SK-N-SH (cell line): ENCODE data around the gene CCDC91. TPM values are rescaled to one million over a fixed set of nuclear protein-coding genes. Genes with fewer than 3 reads are reported as not detected.

Source experiments
- CTCF ChIA-PET: fragments of 300-600, 350-600 bp; formaldehyde crosslinking; extraction: SDS; loops from one replicate; lab custom pipeline; 2021; lab: Yijun Ruan, JAX
- POLR2A ChIA-PET: fragments of 350-600 bp; sonication (Branson Sonifier 250); formaldehyde crosslinking; extraction: SDS; loops from one replicate; lab custom pipeline; 2020; ENCODE audit warnings: antibody characterized with exemption, inconsistent platforms; lab: Yijun Ruan, JAX
- DNase-seq: peaks from one replicate; pipeline ENCODE4 v3.0.0; 2012
- H2AFZ ChIP-seq: fragments of 200-600 bp; sonication (generic); 2 replicates; pipeline ENCODE4 v1.8.1; 2016; ENCODE audit warnings: antibody characterized with exemption, mild to moderate bottlenecking, low read depth
- H3F3A ChIP-seq: fragments of 200-600 bp; sonication (generic); replicated peaks from 2 replicates; pipeline ENCODE3; 2016; ENCODE audit warnings: antibody characterized with exemption, mild to moderate bottlenecking; ENCODE audit not compliant: insufficient read depth
- H3K27ac ChIP-seq, 2 experiments: fragments of 200-500 bp in 1 of 2; fragments of 200-600 bp in 1 of 2; sonication (Bioruptor generic) in 1 of 2; sonication (generic), shearing (Covaris generic) in 1 of 2; 2 replicates each; pipeline versions ENCODE4 v1.5.1 to v1.6.1; 2014 to 2016; ENCODE audit warnings: low read depth in 2 of 2, inconsistent platforms in 1 of 2, low read length in 1 of 2, mild to moderate bottlenecking in 1 of 2, mixed read lengths in 1 of 2
- H3K27me3 ChIP-seq: fragments of 200-600 bp; sonication (generic), shearing (Covaris generic); 2 replicates; pipeline ENCODE4 v1.6.1; 2016; ENCODE audit warnings: mixed run types; ENCODE audit not compliant: insufficient read depth
- H3K36me3 ChIP-seq, 2 experiments: fragments of 200-500 bp in 1 of 2; fragments of 200-600 bp in 1 of 2; sonication (Bioruptor generic) in 1 of 2; sonication (generic) in 1 of 2; replicated peaks in 1 of 2; 2 replicates each; pipeline versions ENCODE3 to v1.5.1; 2014 to 2016; ENCODE audit warnings: low read length in 1 of 2, mild to moderate bottlenecking in 1 of 2; ENCODE audit not compliant: insufficient read depth in 2 of 2, control insufficient read depth in 1 of 2
- H3K4me1 ChIP-seq, 2 experiments: fragments of 200-500 bp in 1 of 2; fragments of 200-600 bp in 1 of 2; sonication (Bioruptor generic) in 1 of 2; sonication (generic), shearing (Covaris generic) in 1 of 2; 2 replicates each; pipeline versions ENCODE4 v1.5.1 to v1.6.1; 2014 to 2016; ENCODE audit warnings: low read depth in 1 of 2, low read length in 1 of 2, mixed run types in 1 of 2; ENCODE audit not compliant: insufficient read depth in 2 of 2, control insufficient read depth in 1 of 2
- H3K4me2 ChIP-seq: fragments of 200-600 bp; sonication (generic), shearing (Covaris generic); 2 replicates; pipeline ENCODE4 v1.6.1; 2017; ENCODE audit warnings: mixed run types
- H3K4me3 ChIP-seq, 2 experiments: fragments of 200-500 bp in 1 of 2; fragments of 200-600 bp in 1 of 2; sonication (Bioruptor generic) in 1 of 2; sonication (generic), shearing (Covaris generic) in 1 of 2; 2 replicates each; pipeline versions ENCODE4 v1.5.1 to v1.8.1; 2014 to 2016; ENCODE audit warnings: low read depth in 2 of 2, inconsistent platforms in 1 of 2, low read length in 1 of 2, mild to moderate bottlenecking in 1 of 2, mixed read lengths in 1 of 2, moderate library complexity in 1 of 2
- H3K79me2 ChIP-seq: fragments of 200-600 bp; sonication (generic); 2 replicates; pipeline ENCODE4 v1.8.1; 2017; ENCODE audit warnings: mild to moderate bottlenecking; ENCODE audit not compliant: insufficient read depth
- H3K9ac ChIP-seq: fragments of 200-600 bp; sonication (generic); 2 replicates; pipeline ENCODE4 v1.6.1; 2017; ENCODE audit warnings: mixed run types
- H3K9me2 ChIP-seq: fragments of 200-600 bp; sonication (generic); 2 replicates; pipeline ENCODE4 v1.6.1; 2017; ENCODE audit warnings: mixed run types
- H3K9me3 ChIP-seq: fragments of 200-600 bp; sonication (generic); 2 replicates; pipeline ENCODE4 v1.6.1; 2017; ENCODE audit warnings: mixed run types, mild to moderate bottlenecking, moderate library complexity
- H4K20me1 ChIP-seq: fragments of 200-600 bp; sonication (generic); 2 replicates; pipeline ENCODE4 v1.6.1; 2017; ENCODE audit warnings: mild to moderate bottlenecking, mixed run types; ENCODE audit not compliant: insufficient read depth
- CTCF ChIP-seq: fragments of 200-600 bp; sonication (generic); IDR thresholded peaks from 2 replicates; pipeline ENCODE4 v1.6.1; 2017; ENCODE audit warnings: antibody characterized with exemption, mild to moderate bottlenecking, moderate library complexity
- EZH2phosphoT487 ChIP-seq: fragments of 200-600 bp; sonication (generic); IDR thresholded peaks from 2 replicates; pipeline ENCODE4 v1.6.1; 2017; ENCODE audit warnings: low read depth, mixed run types, mild to moderate bottlenecking, antibody characterized with exemption, moderate library complexity, borderline replicate concordance
- FOXJ3 ChIP-seq: sonication (generic); formaldehyde crosslinking; IDR thresholded peaks from 2 replicates; pipeline ENCODE4 v1.5.1; 2020; ENCODE audit warnings: mild to moderate bottlenecking, missing genetic modification reagents
- FOXM1 ChIP-seq: IDR thresholded peaks from 2 replicates; pipeline ENCODE4 v1.4.0; 2012; ENCODE audit warnings: low read depth, mild to moderate bottlenecking
- GATA2 ChIP-seq: sonication (generic); formaldehyde crosslinking; IDR thresholded peaks from 2 replicates; pipeline ENCODE4 v1.5.0; 2020; ENCODE audit warnings: mild to moderate bottlenecking, missing genetic modification reagents
- MXI1 ChIP-seq: IDR thresholded peaks from 2 replicates; pipeline ENCODE4 v1.6.1; 2012; ENCODE audit warnings: mild to moderate bottlenecking, low read depth, low read length, improper control_type of control experiment
- POLR2AphosphoS5 ChIP-seq: IDR thresholded peaks from 2 replicates; pipeline ENCODE4 v1.6.1; 2012; ENCODE audit warnings: low read depth, low read length
- REST ChIP-seq: IDR thresholded peaks from 2 replicates; pipeline ENCODE4 v1.6.1; 2012; ENCODE audit warnings: mild to moderate bottlenecking, low read depth, low read length, moderate library complexity
- RFX5 ChIP-seq: IDR thresholded peaks from 2 replicates; pipeline ENCODE4 v1.6.1; 2012; ENCODE audit warnings: mild to moderate bottlenecking, improper control_type of control experiment, low read length
- RXRA ChIP-seq: IDR thresholded peaks from 2 replicates; pipeline ENCODE4 v1.4.0; 2012; ENCODE audit warnings: low read depth, mild to moderate bottlenecking, borderline replicate concordance
- SMC3 ChIP-seq: IDR thresholded peaks from 2 replicates; pipeline ENCODE4 v1.6.1; 2012; ENCODE audit warnings: low read depth, low read length, improper control_type of control experiment
- WGBS: methylation state at CpG from one replicate; pipeline ENCODE4 v1.1.6; 2017; ENCODE audit warnings: low lambda C conversion rate; 5-methylcytosine and 5-hydroxymethylcytosine counted together
- polyA plus RNA-seq, 3 experiments: library from polyadenylated mRNA; depleted of rRNA; stranded (reverse); fragments of >200 nt; gene quantifications; 2 replicates each; pipeline ENCODE4 v1.2.3, GENCODE V29; 2012

Gene CCDC91
- polyA plus RNA-seq, 1 of the 3 experiments (the other 2 are of a cell fraction): 13.0 TPM

- no peak overlapping the region for H2AFZ ChIP-seq
- TF ChIP-seq MXI1 (no peak), RFX5 (no peak), GATA2 (CRISPR knock-in tag) (no peak), RXRA (no peak), FOXM1 (no peak), CTCF (no peak), FOXJ3 (no peak), EZH2phosphoT487 (no peak), POLR2AphosphoS5 (no peak), SMC3 (no peak)
- CTCF ChIA-PET: no interaction called here
- no peaks in the 10 kb centered on the region for H3K27me3 ChIP-seq
- no peak overlapping the region for H3K9ac ChIP-seq
- H3K4me3 ChIP-seq: no peak overlapping the region
- DNase-seq: no peak
- POLR2A ChIA-PET: no interaction called here
- no peaks in the 10 kb centered on the region for H4K20me1 ChIP-seq
- H3K4me2 ChIP-seq: no peak overlapping the region
- H3K9me3 ChIP-seq: no peaks in the 10 kb centered on the region
- no peaks in the 10 kb centered on the region for H3F3A ChIP-seq
- no peaks in the 10 kb centered on the region for H3K9me2 ChIP-seq
- no peaks in the 10 kb centered on the region for H3K36me3 ChIP-seq
- no peaks in the 10 kb centered on the region for H3K4me1 ChIP-seq
- no peaks in the 10 kb centered on the region for H3K79me2 ChIP-seq
- no peak overlapping the region for H3K27ac ChIP-seq
These were observed 12.4 kb upstream of the CCDC91 start for GRCh38 chr12:28177905-28178304.

- H2AFZ ChIP-seq: no peak overlapping the region
- H3K4me1 ChIP-seq: no peaks in the 10 kb centered on the region
- ChIA-PET CTCF (interaction anchor here (2.4 kb wide), 1 partner anchor 13 kb away, joined by 6 read pairs; the partner anchor contains the start of gene CCDC91), POLR2A (no interaction called here)
- no peaks in the 10 kb centered on the region for H3K36me3 ChIP-seq
- TF ChIP-seq REST: no peak
- H3K79me2 ChIP-seq: no peaks in the 10 kb centered on the region
- no peak overlapping the region for H3K4me2 ChIP-seq
- 66% methylated on average over 7 of the region's 7 CpGs for WGBS
- H3K9me3 ChIP-seq: no peaks in the 10 kb centered on the region
- no peaks in the 10 kb centered on the region for H4K20me1 ChIP-seq
- H3K9ac ChIP-seq: no peak overlapping the region
- H3K4me3 ChIP-seq: no peak overlapping the region
- no peak overlapping the region for H3K27ac ChIP-seq
- DNase-seq: no peak
- no peaks in the 10 kb centered on the region for H3K27me3 ChIP-seq
- no peaks in the 10 kb centered on the region for H3K9me2 ChIP-seq
- H3F3A ChIP-seq: no peaks in the 10 kb centered on the region
These were observed 11.5 kb upstream of the CCDC91 start for GRCh38 chr12:28178775-28179174.
